Hematopoietic multipotent progenitor cell treated with erythropoietin and hydrocortisone succinate and interleukin-3 and kit ligand, for 8 days (in vitro differentiated cells): ENCODE data around the gene NUP35.

ENCODE experiments used
- DNase-seq: peaks from one replicate; pipeline ENCODE4 v3.0.0-alpha.2; 2015

NUP35 gene

GRCh38 chr2:183124222-183124956, at the start of gene NUP35:
NUP35 (plus strand) TSS chr2:183124443; CDS start chr2:183124458, 15 bp downstream.
- DNase-seq = peak; percentile 94

- no peak for DNase-seq
Measured at GRCh38 chr2:183078163-183078463, 46.1 kb upstream of the NUP35 start.

- peak; percentile 95 for DNase-seq
Measured at GRCh38 chr2:183078464-183079138, 45.6 kb upstream of the NUP35 start, which contains the start of gene DUSP19. DUSP19 (plus strand) TSS chr2:183078747; CDS start chr2:183078934, 187 bp downstream.

GRCh38 chr2:183079139-183079775, 45.0 kb upstream of the NUP35 start:
- peak; percentile 50 for DNase-seq

- DNase-seq = peak; percentile 56
Measured at GRCh38 chr2:183081911-183082310, 42.3 kb upstream of the NUP35 start.

GRCh38 chr2:183088061-183088460, 36.2 kb upstream of the NUP35 start:
- DNase-seq = no peak

GRCh38 chr2:183089192-183089851, 34.9 kb upstream of the NUP35 start:
- DNase-seq = no peak

GRCh38 chr2:183091318-183091953, 32.8 kb upstream of the NUP35 start:
- DNase-seq = no peak

GRCh38 chr2:183091954-183092345, 32.3 kb upstream of the NUP35 start:
- DNase-seq = no peak

GRCh38 chr2:183093857-183094657, 30.2 kb upstream of the NUP35 start:
- peak; percentile 11 for DNase-seq

- no peak for DNase-seq
Measured at GRCh38 chr2:183105402-183106134, 18.7 kb upstream of the NUP35 start.

GRCh38 chr2:183112577-183112976, 11.7 kb upstream of the NUP35 start:
- DNase-seq = peak; percentile 89

GRCh38 chr2:183113630-183114029, 10.6 kb upstream of the NUP35 start:
- peak; percentile 13 for DNase-seq

- no peak for DNase-seq
Measured at GRCh38 chr2:183117226-183117625, 7.0 kb upstream of the NUP35 start.

GRCh38 chr2:183123117-183123958, 905 bp upstream of the NUP35 start:
- no peak for DNase-seq

GRCh38 chr2:183123959-183124221, 353 bp upstream of the NUP35 start:
- DNase-seq = no peak

- DNase-seq = no peak
Measured at GRCh38 chr2:183124957-183125255, 663 bp downstream of the NUP35 start.

GRCh38 chr2:183125659-183126341, 1.6 kb downstream of the NUP35 start:
- peak; percentile 13 for DNase-seq

GRCh38 chr2:183126635-183127034, 2.4 kb downstream of the NUP35 start:
- DNase-seq = no peak

GRCh38 chr2:183134016-183134415, 9.8 kb downstream of the NUP35 start:
- no peak for DNase-seq
